ENCODE results near the gene TFAP2C.
"Not testable (repeated sequence)": the region's sequence is repeated elsewhere in the genome, so short reads cannot be mapped to it uniquely, and the experiment has no call there.

Gene TFAP2C

GRCh38 chr20:56614196-56614595, 14.9 kb upstream of the TFAP2C start:
- in situ Hi-C loops (cut with MboI; ENCODE audit: low sequenced_read_pairs), result no loop called here

- in situ Hi-C loops (cut with MboI; ENCODE audit: low sequenced_read_pairs), result no loop called here
These were observed 12.4 kb upstream of the TFAP2C start for GRCh38 chr20:56616716-56617115.

- in situ Hi-C loops (cut with MboI; ENCODE audit: low sequenced_read_pairs), result no loop called here
These were observed 11.6 kb upstream of the TFAP2C start for GRCh38 chr20:56617489-56617888.

GRCh38 chr20:56621730-56622129, 7.4 kb upstream of the TFAP2C start:
- in situ Hi-C loops (cut with MboI; ENCODE audit: low sequenced_read_pairs), result no loop called here

GRCh38 chr20:56623930-56624329, 5.2 kb upstream of the TFAP2C start:
- in situ Hi-C loops (cut with MboI; ENCODE audit: low sequenced_read_pairs), result not testable (repeated sequence)

GRCh38 chr20:56624786-56625681, 4.1 kb upstream of the TFAP2C start:
- in situ Hi-C loops (cut with MboI; ENCODE audit: low sequenced_read_pairs), result no loop called here

- in situ Hi-C loops (cut with MboI; ENCODE audit: low sequenced_read_pairs), result no loop called here
These were observed 3.3 kb upstream of the TFAP2C start for GRCh38 chr20:56625837-56626236.

- in situ Hi-C loops (cut with MboI; ENCODE audit: low sequenced_read_pairs), result no loop called here
These were observed 2.6 kb upstream of the TFAP2C start for GRCh38 chr20:56626367-56627121.

GRCh38 chr20:56627122-56628014, 1.7 kb upstream of the TFAP2C start:
- in situ Hi-C loops (cut with MboI; ENCODE audit: low sequenced_read_pairs), result no loop called here

- in situ Hi-C loops (cut with MboI; ENCODE audit: low sequenced_read_pairs), result no loop called here
These were observed 862 bp upstream of the TFAP2C start for GRCh38 chr20:56628015-56628872.

GRCh38 chr20:56629464-56630085, 469 bp downstream of the TFAP2C start:
- in situ Hi-C loops (cut with MboI; ENCODE audit: low sequenced_read_pairs), result no loop called here

- in situ Hi-C loops (cut with MboI; ENCODE audit: low sequenced_read_pairs), result no loop called here
These were observed 984 bp downstream of the TFAP2C start for GRCh38 chr20:56630086-56630493.

GRCh38 chr20:56630506-56631317, 1.6 kb downstream of the TFAP2C start:
- in situ Hi-C loops (cut with MboI; ENCODE audit: low sequenced_read_pairs), result no loop called here

- in situ Hi-C loops (cut with MboI; ENCODE audit: low sequenced_read_pairs), result no loop called here
These were observed 2.3 kb downstream of the TFAP2C start for GRCh38 chr20:56631318-56631989.

GRCh38 chr20:56631990-56632327, 2.9 kb downstream of the TFAP2C start:
- in situ Hi-C loops (cut with MboI; ENCODE audit: low sequenced_read_pairs), result no loop called here

- in situ Hi-C loops (cut with MboI; ENCODE audit: low sequenced_read_pairs), result no loop called here
These were observed 5.2 kb downstream of the TFAP2C start for GRCh38 chr20:56634307-56634706.

GRCh38 chr20:56634735-56635385, 5.8 kb downstream of the TFAP2C start:
- in situ Hi-C loops (cut with MboI; ENCODE audit: low sequenced_read_pairs), result no loop called here

- in situ Hi-C loops (cut with MboI; ENCODE audit: low sequenced_read_pairs), result no loop called here
These were observed 7.6 kb downstream of the TFAP2C start for GRCh38 chr20:56636716-56637115.
